C1 segment of cervical spinal cord (tissue), 14 donors: ENCODE data around the gene CSAD.

Source experiments
- DNase-seq, 14 donors: peaks; one replicate each; lab custom pipeline; 2025; lab: John Stamatoyannopoulos, UW

The CSAD gene, protein sequence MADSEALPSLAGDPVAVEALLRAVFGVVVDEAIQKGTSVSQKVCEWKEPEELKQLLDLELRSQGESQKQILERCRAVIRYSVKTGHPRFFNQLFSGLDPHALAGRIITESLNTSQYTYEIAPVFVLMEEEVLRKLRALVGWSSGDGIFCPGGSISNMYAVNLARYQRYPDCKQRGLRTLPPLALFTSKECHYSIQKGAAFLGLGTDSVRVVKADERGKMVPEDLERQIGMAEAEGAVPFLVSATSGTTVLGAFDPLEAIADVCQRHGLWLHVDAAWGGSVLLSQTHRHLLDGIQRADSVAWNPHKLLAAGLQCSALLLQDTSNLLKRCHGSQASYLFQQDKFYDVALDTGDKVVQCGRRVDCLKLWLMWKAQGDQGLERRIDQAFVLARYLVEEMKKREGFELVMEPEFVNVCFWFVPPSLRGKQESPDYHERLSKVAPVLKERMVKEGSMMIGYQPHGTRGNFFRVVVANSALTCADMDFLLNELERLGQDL

GRCh38 chr12:53180220-53180930 lies at the start of gene CSAD, which contains the start of gene ZNF740:
Gene CSAD (minus strand): TSS chr12:53180925. CDS start chr12:53173470, 7,455 bp downstream.
Gene ZNF740 (plus strand): TSS chr12:53180722. CDS start chr12:53181984, 1,262 bp downstream.
- peak; percentile 81 to 98 (median 94) for DNase-seq

DNA sequence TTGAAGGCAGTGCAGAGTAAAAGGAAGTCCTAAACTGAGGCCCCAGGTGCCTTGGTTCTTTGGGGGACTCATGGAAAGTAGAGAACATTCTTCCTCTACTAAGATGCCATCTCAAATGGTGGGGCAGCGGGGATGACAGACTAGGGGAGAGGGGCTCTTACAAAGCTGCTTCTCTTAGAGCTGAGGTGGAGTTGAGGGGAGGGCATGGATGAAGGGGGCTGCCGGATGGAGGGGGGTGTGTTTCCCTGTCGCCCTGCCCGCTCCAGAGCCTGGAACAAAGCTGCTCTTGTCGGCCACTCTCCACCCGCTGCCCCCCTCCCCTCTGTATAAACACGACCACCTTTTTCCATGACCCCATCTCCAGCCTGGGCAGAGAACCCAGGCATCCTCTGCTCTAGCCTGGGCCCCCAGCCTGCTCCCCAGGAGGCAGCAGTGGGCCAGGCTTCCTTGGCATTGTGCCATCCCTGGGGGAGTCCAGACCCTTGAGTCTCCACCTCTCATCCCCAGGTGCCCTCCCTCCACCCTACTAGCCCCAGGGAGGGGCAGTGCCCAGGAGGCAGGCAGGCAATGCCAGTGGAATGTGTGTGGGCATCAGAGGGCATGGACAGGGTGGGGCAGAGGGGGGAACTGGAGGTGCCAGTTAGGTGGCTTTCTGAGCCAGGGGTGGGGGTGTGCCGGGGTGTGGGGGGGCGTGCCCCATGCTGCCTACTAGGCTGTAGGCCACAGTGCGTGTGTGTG lies 49.6 kb upstream of the CSAD start:
- DNase-seq = no peak

DNA sequence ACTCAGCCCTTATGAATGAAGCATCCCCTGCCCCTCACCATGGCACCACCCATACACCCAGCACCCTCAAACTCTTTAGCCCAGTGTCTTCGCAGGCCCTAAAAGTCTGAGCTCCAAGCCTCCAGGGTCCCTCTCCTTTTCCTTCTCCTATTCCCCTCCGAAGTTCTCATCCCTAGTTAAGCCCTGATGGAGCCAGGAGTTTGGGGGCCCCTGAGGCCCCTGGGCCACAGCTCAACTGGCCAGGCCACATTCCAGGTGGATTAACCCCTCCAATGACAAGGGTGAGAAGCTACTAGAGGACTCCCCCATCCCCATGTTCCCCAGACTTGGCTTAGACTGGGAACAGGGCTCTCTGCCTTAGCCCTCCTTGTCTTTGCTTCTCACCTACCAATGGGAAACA lies 48.7 kb upstream of the CSAD start:
- no peak for DNase-seq

DNA sequence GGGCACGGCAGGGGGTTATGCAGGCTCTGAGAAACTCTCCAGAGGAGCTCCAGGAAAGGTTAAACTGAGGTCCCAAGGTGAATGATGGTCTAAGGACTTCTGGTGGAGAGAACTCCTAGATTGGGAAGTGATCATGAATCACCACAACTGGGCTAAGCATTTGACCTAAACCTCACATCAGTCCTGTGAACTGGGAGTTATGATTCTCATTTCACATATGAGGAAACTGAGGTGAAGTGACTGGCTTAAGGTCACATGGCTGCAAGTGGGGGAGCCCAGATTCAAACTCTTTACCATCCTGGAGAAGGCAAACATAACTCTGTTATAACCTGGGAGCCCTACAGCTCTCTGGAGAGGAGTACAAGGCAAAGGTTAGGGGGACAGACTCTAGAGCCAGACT lies 47.1 kb upstream of the CSAD start:
- no peak for DNase-seq

DNA sequence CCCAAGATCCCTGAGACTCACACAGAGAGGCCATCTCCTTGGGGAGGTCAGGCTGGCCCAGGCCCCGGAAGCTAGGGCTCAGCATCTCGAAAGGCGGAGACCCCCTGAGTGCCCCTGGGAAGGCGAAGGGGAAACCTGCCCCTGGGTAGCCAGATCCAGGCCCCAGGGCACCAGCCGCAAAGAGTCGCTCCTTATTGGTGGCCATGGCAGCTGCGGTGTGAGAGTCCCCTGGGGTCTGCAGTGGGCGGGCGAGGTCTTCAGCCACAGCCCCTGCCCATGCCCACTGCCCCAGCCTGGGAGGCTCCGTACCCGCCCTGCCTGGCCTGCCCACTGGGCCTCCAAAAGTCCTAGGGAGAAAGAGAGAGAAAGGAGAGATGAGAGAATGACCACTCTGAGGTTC lies 46.6 kb upstream of the CSAD start:
- DNase-seq = no peak

- no peak for DNase-seq
Observed at GRCh38 chr12:53226815-53227214, 46.1 kb upstream of the CSAD start.

GRCh38 chr12:53225635-53226424 lies 45.1 kb upstream of the CSAD start:
- peak in 1 of 14 donors; percentile 20 for DNase-seq

GRCh38 chr12:53224897-53225634 lies 44.3 kb upstream of the CSAD start:
- peak in 1 of 14 donors; percentile 29 for DNase-seq

- peak in 1 of 14 donors; percentile 54 for DNase-seq
Observed at GRCh38 chr12:53224061-53224896, 43.6 kb upstream of the CSAD start.

DNA sequence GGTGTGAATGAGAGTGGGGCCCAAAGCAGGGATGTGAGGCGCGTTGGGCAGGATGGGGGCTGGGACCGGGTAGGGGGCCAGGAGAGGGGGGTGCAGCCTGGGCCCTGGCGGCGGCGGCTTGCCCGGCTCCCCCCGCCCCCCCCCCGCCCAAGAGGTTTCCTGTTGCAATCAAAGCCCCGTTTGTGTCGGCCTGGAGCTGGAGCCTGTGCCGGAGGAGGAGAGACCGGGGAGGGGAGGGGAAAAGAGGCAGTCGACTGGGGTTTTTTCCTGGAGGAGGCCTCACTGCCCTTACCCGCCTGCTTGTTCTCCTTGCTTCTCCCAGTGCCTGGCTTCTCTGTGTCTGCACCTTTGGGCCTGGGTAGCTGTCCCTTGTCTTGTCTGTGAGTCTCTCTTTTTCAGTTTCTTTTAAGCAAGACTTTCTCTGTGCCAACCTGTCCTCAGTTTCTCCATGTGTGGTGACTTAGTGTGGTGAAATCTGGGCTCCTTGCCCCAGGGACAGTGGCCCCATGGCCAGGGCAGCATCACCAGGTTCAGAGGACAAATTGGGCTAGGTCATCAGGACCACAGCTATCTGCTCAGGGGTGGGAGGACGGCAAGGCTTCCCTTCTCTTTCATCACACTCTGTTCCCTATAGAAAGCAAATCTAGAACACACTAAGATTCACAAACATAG lies 42.8 kb upstream of the CSAD start:
- DNase-seq = peak in 10 of 14 donors; percentile 22 to 70 (median 42)

GRCh38 chr12:53222806-53223261 lies 42.1 kb upstream of the CSAD start:
- no peak for DNase-seq

DNA sequence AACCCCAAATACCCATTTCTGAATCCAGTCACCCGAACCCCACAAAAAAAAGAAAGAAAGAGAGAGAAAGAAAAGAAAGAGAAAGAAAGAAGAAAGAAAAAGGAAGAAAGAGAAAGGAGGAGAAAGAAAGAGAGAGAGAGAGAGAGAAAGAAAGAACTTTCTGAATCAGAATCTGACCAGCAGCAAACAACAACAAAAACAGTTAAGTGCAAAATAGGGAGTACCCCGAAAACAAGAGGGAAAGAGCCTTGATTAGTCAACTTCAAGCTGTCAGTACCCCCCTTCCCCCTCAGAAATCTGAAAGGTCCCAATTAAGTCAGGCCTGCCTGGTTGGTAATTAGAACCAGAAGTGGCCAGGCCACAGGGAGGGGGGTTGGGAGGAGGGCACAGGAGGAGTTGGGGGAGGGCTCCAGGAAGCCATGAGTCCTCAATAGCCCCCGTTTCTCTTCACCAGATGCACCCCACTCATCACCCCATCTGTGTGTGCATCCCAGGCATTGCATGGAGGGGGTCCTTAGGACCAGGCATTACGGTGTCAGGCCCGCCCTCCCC lies 41.5 kb upstream of the CSAD start:
- DNase-seq = no peak

- peak in 11 of 14 donors; percentile 54 to 86 (median 77) for DNase-seq
Observed at GRCh38 chr12:53221203-53222080, 40.7 kb upstream of the CSAD start.

- peak in 13 of 14 donors; percentile 36 to 84 (median 77) for DNase-seq
Observed at GRCh38 chr12:53220694-53221202, 40.0 kb upstream of the CSAD start.

DNA sequence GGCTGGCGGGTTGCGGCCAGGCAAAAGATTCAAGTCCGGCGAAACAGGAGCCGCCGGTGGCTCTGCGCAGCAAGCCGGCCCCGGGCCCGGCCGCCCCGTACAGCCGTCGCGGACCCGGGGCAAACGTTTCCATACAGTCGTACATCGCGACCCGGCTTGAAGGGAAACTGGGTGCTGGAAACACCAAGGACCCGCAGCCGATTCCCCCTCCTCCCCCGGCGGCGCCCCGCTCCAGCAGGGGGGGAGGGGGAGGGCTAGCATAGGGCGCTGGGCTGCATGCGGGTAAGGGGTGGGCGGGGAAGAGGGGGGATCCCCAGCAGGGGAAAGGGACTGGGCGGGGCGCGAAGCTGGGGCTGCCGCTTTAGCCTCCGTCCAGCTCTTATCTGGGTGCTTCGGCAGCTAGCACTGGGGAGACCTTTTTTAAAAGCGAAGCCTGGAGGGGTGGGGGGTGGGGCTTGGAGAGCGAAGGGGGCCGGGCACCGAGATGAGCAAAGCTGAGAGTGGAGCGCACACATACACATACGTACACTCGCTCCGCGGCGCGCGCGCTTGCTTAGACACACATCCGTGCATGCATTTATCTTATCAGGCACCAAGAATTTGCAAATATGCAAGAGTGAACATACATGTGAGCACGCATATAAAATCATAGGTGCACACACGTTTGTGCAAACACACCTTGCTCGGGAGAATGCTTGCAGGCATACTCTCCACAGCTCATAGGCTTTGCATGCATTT lies 39.4 kb upstream of the CSAD start:
- DNase-seq = peak in 7 of 14 donors; percentile 30 to 84 (median 53)

DNA sequence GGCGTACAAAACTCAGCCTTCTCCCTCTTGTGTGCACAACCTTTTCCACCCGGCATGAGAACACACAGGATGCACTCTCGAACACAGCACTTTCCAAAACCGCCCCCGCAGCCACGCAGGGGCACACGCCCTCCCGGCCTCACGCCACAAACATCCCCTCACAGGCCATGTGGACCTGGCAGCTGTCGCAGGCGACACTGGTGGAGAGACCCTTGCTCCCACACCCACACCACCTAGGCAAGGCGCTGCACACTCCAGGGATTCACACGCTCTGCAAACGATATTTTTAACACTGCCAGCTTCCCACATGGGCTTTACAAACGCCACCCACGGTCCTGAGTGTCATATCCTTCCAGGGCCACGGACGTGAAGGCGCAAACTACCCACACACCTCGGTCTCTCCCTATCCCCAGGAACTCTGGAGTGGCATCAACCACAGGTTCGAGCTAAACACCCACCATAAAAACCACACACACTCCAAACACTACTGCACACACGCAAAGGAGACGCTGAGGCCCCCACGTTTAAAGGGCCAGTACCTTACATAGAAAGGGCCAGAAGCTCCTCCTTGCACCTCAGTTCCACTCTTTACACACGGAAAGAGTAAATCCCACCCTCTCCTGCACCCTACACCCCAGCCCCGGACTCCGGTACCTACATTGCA lies 38.7 kb upstream of the CSAD start:
- DNase-seq = peak in 1 of 14 donors; percentile 55
